H54 (cell line): Measurements from ENCODE around the gene POT1.
"Not testable (repeated sequence)": the region's sequence is repeated elsewhere in the genome, so short reads cannot be mapped to it uniquely, and the experiment has no call there.

Experiments
- DNase-seq: peaks from one replicate; pipeline ENCODE4 v3.0.0; 2011; ENCODE audit warnings: low spot score, mixed read lengths; ENCODE audit not compliant: insufficient read length
- FAIRE-seq: peaks from 3 replicates; lab custom pipeline; 2011; peaks lifted over from hg19 to GRCh38; lab: Jason Lieb, UNC
- POLR2A ChIP-seq: IDR thresholded peaks from 2 replicates; pipeline ENCODE4 v1.6.1; 2011; ENCODE audit warnings: low read depth, mild to moderate bottlenecking, low read length

POT1 gene

GRCh38 chr7:124929467-124930172 is at the start of gene POT1:
TSS of gene POT1 (minus strand) at chr7:124929825. CDS start at chr7:124897173, 32,652 bp downstream.
- FAIRE-seq: peak; percentile 98
- peak; percentile 81 for DNase-seq
- TF ChIP-seq POLR2A: peak; percentile 58

GRCh38 chr7:124975131-124975530 is 45.5 kb upstream of the POT1 start:
- FAIRE-seq, DNase-seq: not testable (repeated sequence)

- DNase-seq (no peak), FAIRE-seq (no peak)
- no peak for TF ChIP-seq POLR2A
Measured at GRCh38 chr7:124965553-124965952, 35.9 kb upstream of the POT1 start.

GRCh38 chr7:124959676-124960075 is 30.1 kb upstream of the POT1 start:
- FAIRE-seq (no peak), DNase-seq (no peak)
- no peak for TF ChIP-seq POLR2A

GRCh38 chr7:124957952-124958351 is 28.3 kb upstream of the POT1 start:
- FAIRE-seq, DNase-seq: not testable (repeated sequence)

GRCh38 chr7:124956160-124956559 is 26.5 kb upstream of the POT1 start:
- DNase-seq (no peak), FAIRE-seq (no peak)
- no peak for TF ChIP-seq POLR2A

- DNase-seq (no peak), FAIRE-seq (no peak)
- no peak for TF ChIP-seq POLR2A
Measured at GRCh38 chr7:124954790-124955189, 25.2 kb upstream of the POT1 start.

- no peak for TF ChIP-seq POLR2A
- no peak for FAIRE-seq
- no peak for DNase-seq
Measured at GRCh38 chr7:124945680-124946079, 16.1 kb upstream of the POT1 start.

GRCh38 chr7:124943472-124943871 is 13.8 kb upstream of the POT1 start:
- DNase-seq (no peak), FAIRE-seq (no peak)
- no peak for TF ChIP-seq POLR2A

- no peak for FAIRE-seq
- TF ChIP-seq POLR2A: no peak
- DNase-seq: no peak
Measured at GRCh38 chr7:124942399-124942798, 12.8 kb upstream of the POT1 start.

- TF ChIP-seq POLR2A: no peak
- DNase-seq (no peak), FAIRE-seq (no peak)
Measured at GRCh38 chr7:124940306-124940705, 10.7 kb upstream of the POT1 start.

- DNase-seq: no peak
- no peak for TF ChIP-seq POLR2A
- FAIRE-seq: no peak
Measured at GRCh38 chr7:124938128-124938527, 8.5 kb upstream of the POT1 start.

- FAIRE-seq: no peak
Measured at GRCh38 chr7:124937076-124937475, 7.5 kb upstream of the POT1 start.

GRCh38 chr7:124934841-124935240 is 5.2 kb upstream of the POT1 start:
- FAIRE-seq (no peak), DNase-seq (no peak)
- no peak for TF ChIP-seq POLR2A

More at GRCh38 chr7:124937076-124937475, 7.5 kb upstream of the POT1 start:
- TF ChIP-seq POLR2A: no peak
- DNase-seq: no peak
